HepG2 (cell line): ENCODE data around the gene NDRG3. TPM values are rescaled to one million over a fixed set of nuclear protein-coding genes. Genes with fewer than 3 reads are reported as not detected.
A peak's percentile ranks its signal among the peaks of the same experiment; 100 is the strongest.

Experiments
- AKAP8 ChIP-seq: sonication (generic); formaldehyde crosslinking; IDR thresholded peaks from 2 replicates; pipeline ENCODE4 v1.5.1; 2020; ENCODE audit warnings: mild to moderate bottlenecking, missing genetic modification reagents
- BRD4 ChIP-seq: sonication (generic); formaldehyde crosslinking; IDR thresholded peaks from 2 replicates; pipeline ENCODE4 v1.4.0; 2020; ENCODE audit warnings: missing genetic modification reagents
- CREB1 ChIP-seq, 2 experiments: fragments of 450-650 bp in 1 of 2; IDR thresholded peaks; 2 replicates each; pipeline ENCODE4 v1.6.1; 2016 to 2017; ENCODE audit warnings: control low read depth in 1 of 2, mild to moderate bottlenecking in 1 of 2, missing compliant biosample characterization in 1 of 2, missing genetic modification characterization in 1 of 2
- DRAP1 ChIP-seq: IDR thresholded peaks from 2 replicates; pipeline ENCODE4 v1.6.1; 2016; ENCODE audit warnings: missing genetic modification reagents, missing compliant biosample characterization
- ETV6 ChIP-seq: sonication (generic); formaldehyde crosslinking; conservative IDR thresholded peaks from 2 replicates; pipeline ENCODE4 v1.4.0; 2020; ENCODE audit warnings: missing genetic modification reagents
- HIC2 ChIP-seq: sonication (generic); formaldehyde crosslinking; IDR thresholded peaks from 2 replicates; pipeline ENCODE4 v1.9.0; 2022; ENCODE audit warnings: low read depth, missing genetic modification reagents
- HNF1B ChIP-seq: sonication (generic); formaldehyde crosslinking; IDR thresholded peaks from 2 replicates; pipeline ENCODE4 v1.5.1; 2020; ENCODE audit warnings: mild to moderate bottlenecking, moderate library complexity, missing genetic modification reagents
- KDM2A ChIP-seq: sonication (generic); formaldehyde crosslinking; IDR thresholded peaks from 2 replicates; pipeline ENCODE4 v1.4.0; 2020; ENCODE audit warnings: low read depth, missing genetic modification reagents, borderline replicate concordance
- SAFB2 ChIP-seq: sonication (generic); formaldehyde crosslinking; IDR thresholded peaks from 2 replicates; pipeline ENCODE4 v1.5.1; 2020; ENCODE audit warnings: missing genetic modification reagents, low read depth, mild to moderate bottlenecking, borderline replicate concordance
- SAP130 ChIP-seq: IDR thresholded peaks from 2 replicates; pipeline ENCODE4 v1.6.1; 2016; ENCODE audit warnings: low read depth
- SATB2 ChIP-seq: sonication (generic); formaldehyde crosslinking; IDR thresholded peaks from 2 replicates; pipeline ENCODE4 v1.5.0; 2020; ENCODE audit warnings: missing genetic modification reagents
- SOX13 ChIP-seq, 3 experiments: fragments of 450-650 bp in 1 of 3; sonication (generic) in 1 of 3; formaldehyde crosslinking in 1 of 3; IDR thresholded peaks in 2 of 3; conservative IDR thresholded peaks in 1 of 3; 2 replicates each; pipeline versions ENCODE4 v1.5.0 to v1.6.1; 2016 to 2020; ENCODE audit warnings: antibody characterized with exemption in 1 of 3, mild to moderate bottlenecking in 1 of 3, missing compliant biosample characterization in 1 of 3, missing genetic modification reagents in 1 of 3, moderate library complexity in 1 of 3
- SP4 ChIP-seq: sonication (generic); formaldehyde crosslinking; IDR thresholded peaks from 2 replicates; pipeline ENCODE4 v1.8.1; 2023; ENCODE audit warnings: mild to moderate bottlenecking, missing genetic modification reagents
- STAT5B ChIP-seq: sonication (generic); formaldehyde crosslinking; IDR thresholded peaks from 2 replicates; pipeline ENCODE4 v1.4.0; 2020; ENCODE audit warnings: missing genetic modification reagents
- TBX2 ChIP-seq: sonication (generic); formaldehyde crosslinking; IDR thresholded peaks from 2 replicates; pipeline ENCODE4 v1.5.0; 2020; ENCODE audit warnings: missing genetic modification reagents, mild to moderate bottlenecking, borderline replicate concordance
- XBP1 ChIP-seq: sonication (generic); formaldehyde crosslinking; IDR thresholded peaks from 2 replicates; pipeline ENCODE4 v1.5.0; 2020; ENCODE audit warnings: missing genetic modification reagents
- ZBTB1 ChIP-seq: sonication (generic); formaldehyde crosslinking; IDR thresholded peaks from 2 replicates; pipeline ENCODE4 v1.4.0; 2020; ENCODE audit warnings: missing genetic modification reagents, borderline replicate concordance
- ZFP82 ChIP-seq: sonication (generic); formaldehyde crosslinking; IDR thresholded peaks from 2 replicates; pipeline ENCODE4 v1.5.1; 2020; ENCODE audit warnings: mild to moderate bottlenecking, missing genetic modification reagents, borderline replicate concordance
- ZNF274 ChIP-seq: sonication (generic); formaldehyde crosslinking; IDR thresholded peaks from 2 replicates; pipeline ENCODE4 v1.5.1; 2020; ENCODE audit warnings: mild to moderate bottlenecking, missing genetic modification reagents
- ZNF354B ChIP-seq: sonication (generic); formaldehyde crosslinking; IDR thresholded peaks from 2 replicates; pipeline ENCODE4 v1.8.0; 2022; ENCODE audit warnings: mild to moderate bottlenecking, missing genetic modification reagents
- ZNF431 ChIP-seq: sonication (generic); formaldehyde crosslinking; IDR thresholded peaks from 2 replicates; pipeline ENCODE4 v1.9.0; 2022; ENCODE audit warnings: missing genetic modification reagents, low read depth, mild to moderate bottlenecking, borderline replicate concordance
- ZNF550 ChIP-seq: sonication (generic); formaldehyde crosslinking; IDR thresholded peaks from 2 replicates; pipeline ENCODE4 v1.4.0; 2020; ENCODE audit warnings: mild to moderate bottlenecking, missing genetic modification reagents, borderline replicate concordance
- ZNF552 ChIP-seq: sonication (generic); formaldehyde crosslinking; IDR thresholded peaks from 2 replicates; pipeline ENCODE4 v1.9.0; 2022; ENCODE audit warnings: missing genetic modification reagents, mild to moderate bottlenecking, borderline replicate concordance
- ZNF598 ChIP-seq: sonication (generic); formaldehyde crosslinking; IDR thresholded peaks from 2 replicates; pipeline ENCODE4 v1.5.1; 2020; ENCODE audit warnings: mild to moderate bottlenecking, missing genetic modification reagents, borderline replicate concordance
- ZNF724P ChIP-seq: sonication (generic); formaldehyde crosslinking; IDR thresholded peaks from 2 replicates; pipeline ENCODE4 v1.8.0; 2022; ENCODE audit warnings: missing genetic modification reagents, borderline replicate concordance
- ZSCAN9 ChIP-seq: IDR thresholded peaks from 2 replicates; pipeline ENCODE4 v1.6.1; 2016; ENCODE audit warnings: borderline replicate concordance
- polyA plus RNA-seq, 8 experiments: library from polyadenylated mRNA; depleted of rRNA in 3 of 8; stranded (reverse) in 7 of 8; unstranded in 1 of 8; fragments of >200 nt; fragmentation: Illumina TruSeq in 4 of 8; extraction: Trizol in 4 of 8; gene quantifications; 2 replicates each; pipeline versions ENCODE4 v1.2.1 to v1.2.3, GENCODE V29; 2011 to 2016; ENCODE audit warnings: low read depth in 4 of 8, missing spikeins in 1 of 8, mixed read lengths in 1 of 8; ENCODE audit not compliant: insufficient read depth in 1 of 8
- total RNA-seq, 5 experiments: library from RNA; depleted of rRNA; stranded (reverse); fragments of >200 nt; fragmentation: Illumina TruSeq; extraction: Trizol; gene quantifications; 2 replicates each; pipeline ENCODE4 v1.2.3, GENCODE V29; 2016; ENCODE audit warnings: low read depth in 1 of 5

NDRG3 gene
- total and polyA plus RNA-seq, 2 of the 13 experiments (the other 11 are each of a cell fraction or from before 2014, with no cell fraction given): 36.0 to 40.5 TPM

- TF ChIP-seq KDM2A (peak; percentile 15; the same call in 1 of the 2 replicates), DRAP1 (peak; percentile 58), CREB1 (IDR thresholded peaks at IDR 0.05) (no peak), CREB1 (CRISPR knock-in tag; IDR thresholded peaks at IDR 0.05) (no peak), SATB2 (no peak), ZNF552 (no peak), ETV6 (CRISPR knock-in tag) (peak; percentile 33; the same call in 1 of the 2 replicates), ZNF274 (CRISPR knock-in tag) (no peak; the same call in 1 of the 2 replicates), HNF1B (CRISPR knock-in tag) (0 out of 2 replicates have a peak, but pooled peaks have one; percentile 6), ZSCAN9 (0 out of 2 replicates have a peak, but pooled peaks have one; percentile 36), SAFB2 (no peak), ZNF431 (CRISPR knock-in tag) (no peak), ZNF598 (CRISPR knock-in tag) (peak; percentile 93; the same call in 1 of the 2 replicates), ZNF550 (no peak; the same call in 1 of the 2 replicates), XBP1 (CRISPR knock-in tag) (no peak), SP4 (peak; percentile 74; the same call in 1 of the 2 replicates), SOX13 (IDR thresholded peaks at IDR 0.05) (no peak; the same call in 1 of the 2 replicates), SOX13 (CRISPR knock-in tag; conservative IDR thresholded peaks at IDR 0.05 in 1 of 2, IDR thresholded peaks at IDR 0.05 in 1 of 2) (peak in 1 of 2 experiments; percentile 43; a peak in 1 of 4 replicates), SAP130 (CRISPR knock-in tag) (peak; percentile 38), ZBTB1 (no peak), AKAP8 (CRISPR knock-in tag) (no peak), ZNF724P (CRISPR knock-in tag) (no peak; the same call in 1 of the 2 replicates), TBX2 (CRISPR knock-in tag) (no peak; the same call in 1 of the 2 replicates), HIC2 (no peak), ZNF354B (0 out of 2 replicates have a peak, but pooled peaks have one; percentile 50), ZFP82 (CRISPR knock-in tag) (no peak), STAT5B (CRISPR knock-in tag) (no peak), BRD4 (CRISPR knock-in tag) (no peak)
Observed at GRCh38 chr20:36632487-36633284, 113.2 kb downstream of the NDRG3 start (continued).
